Astrocyte (in vitro differentiated cells and primary cell): ENCODE measurements around the gene TUBGCP5. TPM values are rescaled to one million over a fixed set of nuclear protein-coding genes. Genes with fewer than 3 reads are reported as not detected.
A peak's percentile ranks its signal among the peaks of the same experiment; 100 is the strongest.

Source experiments
- DNase-seq: peaks from one replicate; pipeline ENCODE4 v3.0.0-alpha.2; 2010; ENCODE audit warnings: low read depth
- FAIRE-seq: peaks from 2 replicates; lab custom pipeline; 2011; peaks lifted over from hg19 to GRCh38; lab: Jason Lieb, UNC
- H2AFZ ChIP-seq: 2 replicates; pipeline ENCODE4 v1.6.0; 2012; ENCODE audit warnings: low read depth, low read length, inconsistent platforms
- H3K27ac ChIP-seq: 2 replicates; pipeline ENCODE4 v1.5.1; 2011; ENCODE audit warnings: low read depth, low read length, inconsistent platforms
- H3K27me3 ChIP-seq: 2 replicates; pipeline ENCODE4 v1.6.0; 2011; ENCODE audit warnings: low read length, inconsistent platforms; ENCODE audit not compliant: insufficient read depth
- H3K36me3 ChIP-seq: 2 replicates; pipeline ENCODE4 v1.5.1; 2011; ENCODE audit warnings: low read length, inconsistent platforms; ENCODE audit not compliant: insufficient read depth
- H3K4me1 ChIP-seq: 2 replicates; pipeline ENCODE4 v1.5.1; 2011; ENCODE audit warnings: low read length, inconsistent platforms; ENCODE audit not compliant: insufficient read depth
- H3K4me2 ChIP-seq: 2 replicates; pipeline ENCODE4 v1.6.0; 2012; ENCODE audit warnings: low read length, inconsistent platforms
- H3K4me3 ChIP-seq: 2 replicates; pipeline ENCODE4 v1.5.1; 2011; ENCODE audit warnings: low read depth, mild to moderate bottlenecking, low read length, inconsistent platforms; ENCODE audit not compliant: insufficient read depth
- H3K79me2 ChIP-seq: 2 replicates; pipeline ENCODE4 v1.6.0; 2012; ENCODE audit warnings: mild to moderate bottlenecking, low read length, inconsistent platforms; ENCODE audit not compliant: insufficient read depth
- H3K9ac ChIP-seq: 2 replicates; pipeline ENCODE4 v1.6.0; 2012; ENCODE audit warnings: mild to moderate bottlenecking, low read length, inconsistent platforms
- H3K9me3 ChIP-seq: 2 replicates; pipeline ENCODE4 v1.5.1; 2012; ENCODE audit warnings: low read depth, mild to moderate bottlenecking, low read length, inconsistent platforms; ENCODE audit not compliant: insufficient read depth
- H4K20me1 ChIP-seq: 2 replicates; pipeline ENCODE4 v1.6.0; 2012; ENCODE audit warnings: low read length, inconsistent platforms; ENCODE audit not compliant: insufficient read depth
- H3K27ac Mint-ChIP-seq: one replicate; pipeline ENCODE4 v1.8.0; 2021; ENCODE audit warnings: mild to moderate bottlenecking, mixed read lengths; ENCODE audit not compliant: unreplicated experiment
- H3K27me3 Mint-ChIP-seq: one replicate; pipeline ENCODE4 v1.8.0; 2021; ENCODE audit warnings: low read depth, mixed read lengths; ENCODE audit not compliant: unreplicated experiment
- H3K36me3 Mint-ChIP-seq: one replicate; pipeline ENCODE4 v1.8.0; 2021; ENCODE audit warnings: low read depth, mixed read lengths; ENCODE audit not compliant: unreplicated experiment
- H3K4me1 Mint-ChIP-seq: one replicate; pipeline ENCODE4 v1.8.0; 2021; ENCODE audit warnings: low read depth, mixed read lengths; ENCODE audit not compliant: unreplicated experiment
- H3K4me3 Mint-ChIP-seq: one replicate; pipeline ENCODE4 v1.8.0; 2021; ENCODE audit warnings: mild to moderate bottlenecking, moderate library complexity, mixed read lengths; ENCODE audit not compliant: unreplicated experiment
- H3K9me3 Mint-ChIP-seq: one replicate; pipeline ENCODE4 v1.8.0; 2021; ENCODE audit warnings: mild to moderate bottlenecking, mixed read lengths; ENCODE audit not compliant: unreplicated experiment
- EZH2 ChIP-seq: IDR thresholded peaks from 2 replicates; pipeline ENCODE4 v1.6.1; 2012; ENCODE audit warnings: mild to moderate bottlenecking, low read length, inconsistent platforms; ENCODE audit not compliant: insufficient read depth
- total RNA-seq: library from RNA; stranded (reverse); gene quantifications from 2 replicates; pipeline ENCODE4 v1.2.1, GENCODE V29; 2021
- TF ChIP-seq, protein P1 (sequence below): IDR thresholded peaks from 2 replicates; pipeline ENCODE4 v1.5.1; 2011; ENCODE audit warnings: low read depth, mild to moderate bottlenecking, inconsistent platforms, low read length, moderate library complexity; ENCODE audit not compliant: insufficient read depth

Gene TUBGCP5
- total RNA-seq, 1 donor from 2014 or later = 13.8 TPM

DNA sequence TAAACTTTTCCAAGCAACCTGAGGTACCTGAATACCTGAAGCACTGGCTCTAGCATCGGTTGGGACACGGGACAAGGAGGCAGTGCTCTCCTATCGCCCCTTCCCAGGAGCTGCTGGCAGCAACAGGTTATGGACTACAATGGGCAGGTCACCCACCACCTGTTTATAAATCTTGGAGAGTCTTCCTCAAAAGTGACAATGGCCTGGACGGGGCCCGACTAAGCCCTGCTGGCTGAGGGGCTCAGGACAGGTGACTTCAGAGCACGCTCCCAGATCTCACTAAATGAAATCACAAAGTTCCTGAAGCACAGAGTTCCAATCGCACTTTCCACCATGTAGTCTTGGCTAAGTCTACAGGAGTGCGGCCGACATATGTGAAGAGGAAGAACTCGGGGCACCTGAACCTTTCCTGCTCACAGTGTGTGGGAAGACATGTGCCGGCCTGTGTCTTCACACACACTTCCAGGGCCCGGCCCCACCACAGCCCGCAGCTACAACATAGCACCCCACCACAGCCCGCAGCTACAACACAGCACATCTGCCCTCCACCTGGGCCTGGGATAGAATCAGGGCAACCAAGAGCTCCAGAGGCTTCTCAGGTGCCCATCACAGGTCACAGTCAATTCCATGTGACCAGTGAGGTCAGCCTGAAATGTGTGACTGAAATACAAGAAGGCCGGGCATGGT, 72.1 kb downstream of the TUBGCP5 start:
- Mint-ChIP-seq H3K4me3 (no peak overlapping the region), H3K9me3 (peaks cover 2% of the 10 kb centered on the region), H3K4me1 (peaks cover 32% of the 10 kb centered on the region), H3K27ac (peak overlapping the region; percentile 89), H3K36me3 (peaks cover 3% of the 10 kb centered on the region), H3K27me3 (no peaks in the 10 kb centered on the region)
- no peak overlapping the region for H3K9ac ChIP-seq
- H3K27ac ChIP-seq = peak overlapping the region; percentile 61
- TF ChIP-seq, protein P1, sequence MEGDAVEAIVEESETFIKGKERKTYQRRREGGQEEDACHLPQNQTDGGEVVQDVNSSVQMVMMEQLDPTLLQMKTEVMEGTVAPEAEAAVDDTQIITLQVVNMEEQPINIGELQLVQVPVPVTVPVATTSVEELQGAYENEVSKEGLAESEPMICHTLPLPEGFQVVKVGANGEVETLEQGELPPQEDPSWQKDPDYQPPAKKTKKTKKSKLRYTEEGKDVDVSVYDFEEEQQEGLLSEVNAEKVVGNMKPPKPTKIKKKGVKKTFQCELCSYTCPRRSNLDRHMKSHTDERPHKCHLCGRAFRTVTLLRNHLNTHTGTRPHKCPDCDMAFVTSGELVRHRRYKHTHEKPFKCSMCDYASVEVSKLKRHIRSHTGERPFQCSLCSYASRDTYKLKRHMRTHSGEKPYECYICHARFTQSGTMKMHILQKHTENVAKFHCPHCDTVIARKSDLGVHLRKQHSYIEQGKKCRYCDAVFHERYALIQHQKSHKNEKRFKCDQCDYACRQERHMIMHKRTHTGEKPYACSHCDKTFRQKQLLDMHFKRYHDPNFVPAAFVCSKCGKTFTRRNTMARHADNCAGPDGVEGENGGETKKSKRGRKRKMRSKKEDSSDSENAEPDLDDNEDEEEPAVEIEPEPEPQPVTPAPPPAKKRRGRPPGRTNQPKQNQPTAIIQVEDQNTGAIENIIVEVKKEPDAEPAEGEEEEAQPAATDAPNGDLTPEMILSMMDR = no peak
- no peak for TF ChIP-seq EZH2
- H3K4me1 ChIP-seq = peaks cover 24% of the 10 kb centered on the region
- peaks cover 96% of the 10 kb centered on the region for H3K79me2 ChIP-seq
- no peak for DNase-seq
- H3K9me3 ChIP-seq = no peaks in the 10 kb centered on the region
- H3K4me3 ChIP-seq = no peak overlapping the region
- FAIRE-seq = no peak
- H3K4me2 ChIP-seq = no peak overlapping the region
- no peaks in the 10 kb centered on the region for H3K36me3 ChIP-seq
- H3K27me3 ChIP-seq = no peaks in the 10 kb centered on the region
- no peak overlapping the region for H2AFZ ChIP-seq
- H4K20me1 ChIP-seq = peaks cover 90% of the 10 kb centered on the region

DNA sequence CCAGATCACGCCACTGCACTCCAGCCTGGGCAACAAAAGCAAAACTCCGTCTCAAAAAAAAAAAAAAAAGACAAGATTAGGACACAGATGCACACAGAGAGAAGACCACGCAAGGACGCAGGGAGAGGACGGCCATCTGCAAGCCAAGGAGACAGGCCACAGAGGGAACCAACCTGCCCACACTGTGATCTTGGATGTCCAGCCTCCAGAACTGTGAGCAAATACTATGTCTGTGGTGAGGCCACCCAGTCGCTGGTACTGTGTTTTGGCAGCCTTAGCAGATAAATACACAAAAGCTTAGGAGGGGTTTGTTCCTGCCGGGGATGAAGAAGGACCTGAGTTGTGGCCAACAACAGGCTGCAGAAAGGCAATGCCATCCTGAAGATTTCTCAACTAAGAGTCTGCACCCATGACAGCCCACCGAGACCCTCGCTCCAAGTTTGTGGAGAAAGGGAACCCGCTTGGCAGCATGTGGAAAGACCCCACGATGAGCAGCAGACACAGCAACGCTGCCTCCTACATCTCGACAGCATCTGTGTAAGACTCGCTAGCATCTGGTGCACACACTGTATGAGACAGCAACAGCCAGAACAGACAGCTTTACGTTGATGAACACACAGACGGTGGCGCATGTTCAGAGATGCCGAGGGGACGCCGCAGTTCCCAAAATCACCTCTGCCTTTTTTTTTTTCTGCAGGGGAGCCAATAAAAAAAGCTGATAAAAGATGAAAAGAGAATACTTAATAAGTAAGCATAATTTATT, 72.9 kb downstream of the TUBGCP5 start:
- no peak overlapping the region for H3K9ac ChIP-seq
- no peak overlapping the region for H3K4me3 ChIP-seq
- peaks cover 3% of the 10 kb centered on the region for H3K36me3 Mint-ChIP-seq
- H3K27ac ChIP-seq = no peak overlapping the region
- FAIRE-seq (no peak), DNase-seq (no peak)
- H4K20me1 ChIP-seq = peaks cover 89% of the 10 kb centered on the region
- H3K9me3 ChIP-seq = no peaks in the 10 kb centered on the region
- H3K27me3 ChIP-seq = no peaks in the 10 kb centered on the region
- H2AFZ ChIP-seq = no peak overlapping the region
- no peaks in the 10 kb centered on the region for H3K27me3 Mint-ChIP-seq
- peaks cover 2% of the 10 kb centered on the region for H3K9me3 Mint-ChIP-seq
- peaks cover 39% of the 10 kb centered on the region for H3K4me1 Mint-ChIP-seq
- no peak overlapping the region for H3K4me3 Mint-ChIP-seq
- H3K4me1 ChIP-seq = peaks cover 30% of the 10 kb centered on the region
- H3K27ac Mint-ChIP-seq = no peak overlapping the region
- H3K36me3 ChIP-seq = no peaks in the 10 kb centered on the region
- no peak for TF ChIP-seq EZH2
- TF ChIP-seq, protein P1 = no peak
- H3K79me2 ChIP-seq = peaks cover 94% of the 10 kb centered on the region
- no peak overlapping the region for H3K4me2 ChIP-seq
